ENCODE measurements around the gene STKLD1.

STKLD1 gene

GRCh38 chr9:133420392-133420827 lies 44.2 kb downstream of the STKLD1 start:
- no peak for DNase-seq

GRCh38 chr9:133421615-133422542 lies 45.7 kb downstream of the STKLD1 start, which contains the start of gene ADAMTS13:
ADAMTS13 (plus strand) TSS chr9:133422367; CDS start chr9:133422444, 77 bp downstream.
- no peak for DNase-seq

GRCh38 chr9:133423216-133423615 lies 47.0 kb downstream of the STKLD1 start:
- no peak for DNase-seq

GRCh38 chr9:133424187-133424586 lies 48.0 kb downstream of the STKLD1 start:
- no peak for DNase-seq

GRCh38 chr9:133425049-133425632 lies 49.0 kb downstream of the STKLD1 start:
- no peak for DNase-seq

GRCh38 chr9:133426011-133426410 lies 49.8 kb downstream of the STKLD1 start:
- DNase-seq: no peak

- no peak for DNase-seq
Observed at GRCh38 chr9:133427658-133428348, 51.6 kb downstream of the STKLD1 start.

- peak; percentile 68 for DNase-seq
Observed at GRCh38 chr9:133428617-133429101, 52.5 kb downstream of the STKLD1 start.

- no peak for DNase-seq
Observed at GRCh38 chr9:133429214-133429613, 53.0 kb downstream of the STKLD1 start.

GRCh38 chr9:133429641-133430161 lies 53.5 kb downstream of the STKLD1 start:
- DNase-seq: peak; percentile 55

GRCh38 chr9:133430244-133430643 lies 54.1 kb downstream of the STKLD1 start:
- no peak for DNase-seq

- DNase-seq: no peak
Observed at GRCh38 chr9:133433351-133433843, 57.2 kb downstream of the STKLD1 start.

- DNase-seq: no peak
Observed at GRCh38 chr9:133436681-133437080, 60.5 kb downstream of the STKLD1 start.

- no peak for DNase-seq
Observed at GRCh38 chr9:133437753-133438531, 61.8 kb downstream of the STKLD1 start.

GRCh38 chr9:133439337-133439736 lies 63.2 kb downstream of the STKLD1 start:
- no peak for DNase-seq

GRCh38 chr9:133440874-133441273 lies 64.7 kb downstream of the STKLD1 start:
- DNase-seq: no peak

- no peak for DNase-seq
Observed at GRCh38 chr9:133441571-133441970, 65.4 kb downstream of the STKLD1 start.

GRCh38 chr9:133443248-133443647 lies 67.1 kb downstream of the STKLD1 start:
- DNase-seq: no peak

GRCh38 chr9:133443982-133444381 lies 67.8 kb downstream of the STKLD1 start:
- DNase-seq: no peak

- no peak for DNase-seq
Observed at GRCh38 chr9:133445293-133445969, 69.3 kb downstream of the STKLD1 start.

GRCh38 chr9:133448487-133448972 lies 72.4 kb downstream of the STKLD1 start:
- no peak for DNase-seq

All from right hindlimb (tissue), 1 donor.